Iris pigment epithelial cell (primary cell): ENCODE results near the gene BIK.
A peak's percentile ranks its signal among the peaks of the same experiment; 100 is the strongest.
"Not testable (repeated sequence)": the region's sequence is repeated elsewhere in the genome, so short reads cannot be mapped to it uniquely, and the experiment has no call there.

Experiments used
- DNase-seq: peaks from one replicate; pipeline ENCODE4 v3.0.0-alpha.2; 2011; ENCODE audit warnings: low read depth

The BIK gene

GRCh38 chr22:43104950-43105349 lies 5.6 kb upstream of the BIK start:
- not testable (repeated sequence) for DNase-seq

GRCh38 chr22:43106302-43106701 lies 4.2 kb upstream of the BIK start:
- no peak for DNase-seq

GRCh38 chr22:43109511-43109910 lies 1.0 kb upstream of the BIK start:
- DNase-seq: no peak

- DNase-seq: no peak
These were observed 568 bp upstream of the BIK start for GRCh38 chr22:43109921-43110443.

- no peak for DNase-seq
These were observed 525 bp downstream of the BIK start for GRCh38 chr22:43110927-43111623.

- no peak for DNase-seq
These were observed 3.1 kb downstream of the BIK start for GRCh38 chr22:43113526-43114251.

- no peak for DNase-seq
These were observed 4.4 kb downstream of the BIK start for GRCh38 chr22:43114958-43115357.

GRCh38 chr22:43116932-43117331 lies 6.4 kb downstream of the BIK start:
- no peak for DNase-seq

GRCh38 chr22:43118024-43118849 lies 7.7 kb downstream of the BIK start:
- DNase-seq: no peak

GRCh38 chr22:43118953-43119458 lies 8.5 kb downstream of the BIK start:
- no peak for DNase-seq

- peak; percentile 86 for DNase-seq
These were observed 16.1 kb downstream of the BIK start for GRCh38 chr22:43126501-43127165.

- no peak for DNase-seq
These were observed 16.8 kb downstream of the BIK start for GRCh38 chr22:43127166-43127908.

- DNase-seq: no peak
These were observed 17.6 kb downstream of the BIK start for GRCh38 chr22:43128116-43128515.

GRCh38 chr22:43128928-43129424 lies 18.4 kb downstream of the BIK start:
- no peak for DNase-seq

- no peak for DNase-seq
These were observed 19.2 kb downstream of the BIK start for GRCh38 chr22:43129426-43130425.

GRCh38 chr22:43131773-43132501 lies 21.4 kb downstream of the BIK start:
- no peak for DNase-seq

- no peak for DNase-seq
These were observed 22.9 kb downstream of the BIK start for GRCh38 chr22:43133401-43133800.

GRCh38 chr22:43134553-43134952 lies 24.0 kb downstream of the BIK start:
- no peak for DNase-seq

GRCh38 chr22:43135565-43135964 lies 25.0 kb downstream of the BIK start:
- DNase-seq: no peak
